GM23338 (cell line): ENCODE results near the gene SLC25A44. TPM values are rescaled to one million over a fixed set of nuclear protein-coding genes. Genes with fewer than 3 reads are reported as not detected.

Experiments
- ATAC-seq: fragments of 200-7000 bp; cut with Tn5 transposase; 3 replicates; pipeline ENCODE4 v1.9.1; 2020
- DNase-seq: peaks from one replicate; pipeline ENCODE4 v3.0.0-alpha.2; 2015; ENCODE audit warnings: low spot score
- H2AFZ ChIP-seq: fragments of 200-600 bp; sonication (generic); 2 replicates; pipeline ENCODE4 v1.8.0; 2016; ENCODE audit warnings: antibody characterized with exemption, mild to moderate bottlenecking, moderate library complexity
- H3F3A ChIP-seq: fragments of 200-600 bp; sonication (generic); replicated peaks from 2 replicates; pipeline ENCODE4 v1.8.0; 2017; ENCODE audit warnings: antibody characterized with exemption, mixed run types, low read depth
- H3K27ac ChIP-seq: fragments of 200-600 bp; sonication (generic); 2 replicates; pipeline ENCODE4 v1.6.1; 2016; ENCODE audit warnings: low read depth
- H3K27me3 ChIP-seq: fragments of 200-600 bp; sonication (generic); 2 replicates; pipeline ENCODE4 v1.8.0; 2016; ENCODE audit warnings: mild to moderate bottlenecking, mixed run types, moderate library complexity; ENCODE audit not compliant: insufficient read depth
- H3K36me3 ChIP-seq: fragments of 200-600 bp; sonication (generic); 2 replicates; pipeline ENCODE4 v1.8.0; 2016; ENCODE audit warnings: mild to moderate bottlenecking; ENCODE audit not compliant: insufficient read depth
- H3K4me1 ChIP-seq: fragments of 200-600 bp; sonication (generic); 2 replicates; pipeline ENCODE4 v1.8.0; 2016; ENCODE audit warnings: mild to moderate bottlenecking, moderate library complexity; ENCODE audit not compliant: insufficient read depth
- H3K4me2 ChIP-seq: fragments of 200-600 bp; sonication (generic); 2 replicates; pipeline ENCODE4 v1.7.1; 2017; ENCODE audit warnings: mixed run types
- H3K4me3 ChIP-seq: fragments of 200-600 bp; sonication (generic); 2 replicates; pipeline ENCODE4 v1.6.1; 2016; ENCODE audit warnings: mixed run types
- H3K79me2 ChIP-seq: fragments of 200-600 bp; sonication (generic); replicated peaks from 2 replicates; pipeline ENCODE4 v1.8.0; 2017; ENCODE audit warnings: mild to moderate bottlenecking; ENCODE audit not compliant: insufficient read depth
- H3K9me2 ChIP-seq: fragments of 200-600 bp; sonication (generic); 2 replicates; pipeline ENCODE4 v1.8.0; 2017; ENCODE audit not compliant: insufficient read depth
- H4K20me1 ChIP-seq: fragments of 200-600 bp; sonication (generic); replicated peaks from 2 replicates; pipeline ENCODE4 v1.8.0; 2017; ENCODE audit warnings: mild to moderate bottlenecking; ENCODE audit not compliant: insufficient read depth
- H3K27ac Mint-ChIP-seq: 2 replicates; pipeline ENCODE4 v1.8.0; 2020; ENCODE audit warnings: inconsistent platforms, mild to moderate bottlenecking, moderate library complexity, mixed read lengths
- H3K27me3 Mint-ChIP-seq: 3 replicates; pipeline ENCODE4 v1.8.0; 2022; ENCODE audit warnings: low read depth, mild to moderate bottlenecking, moderate library complexity, mixed read lengths, inconsistent platforms; ENCODE audit not compliant: insufficient read depth, poor library complexity
- H3K36me3 Mint-ChIP-seq: 3 replicates; pipeline ENCODE4 v1.8.0; 2021; ENCODE audit warnings: low read depth, mild to moderate bottlenecking, inconsistent platforms, moderate library complexity, mixed read lengths
- H3K4me1 Mint-ChIP-seq: 3 replicates; pipeline ENCODE4 v1.8.0; 2020; ENCODE audit warnings: mild to moderate bottlenecking, inconsistent platforms, mixed read lengths
- H3K4me3 Mint-ChIP-seq: 3 replicates; pipeline ENCODE4 v1.8.0; 2021; ENCODE audit warnings: moderate library complexity, mild to moderate bottlenecking, inconsistent platforms, mixed read lengths
- H3K9me3 Mint-ChIP-seq: 3 replicates; pipeline ENCODE4 v1.8.0; 2020; ENCODE audit warnings: moderate library complexity, mild to moderate bottlenecking, inconsistent platforms, mixed read lengths
- CREB1 ChIP-seq: fragments of 250-450 bp; sonication (Bioruptor Pico); IDR thresholded peaks from 2 replicates; pipeline ENCODE4 v1.5.0; 2020; ENCODE audit warnings: low read depth, mild to moderate bottlenecking, moderate library complexity
- JUNB ChIP-seq: IDR thresholded peaks from one replicate; pipeline ENCODE4 v1.6.1; 2016; ENCODE audit warnings: antibody characterized with exemption; ENCODE audit not compliant: unreplicated experiment
- STAT1 ChIP-seq: IDR thresholded peaks from one replicate; pipeline ENCODE4 v1.6.1; 2016; ENCODE audit warnings: antibody characterized with exemption; ENCODE audit not compliant: unreplicated experiment
- ZNF114 ChIP-seq: fragments of 250-450 bp; sonication (Bioruptor Pico); IDR thresholded peaks from 2 replicates; pipeline ENCODE4 v1.5.0; 2020; ENCODE audit warnings: mild to moderate bottlenecking, moderate library complexity
- ZNF331 ChIP-seq: fragments of 250-450 bp; sonication (Bioruptor Pico); IDR thresholded peaks from 2 replicates; pipeline ENCODE4 v1.5.0; 2020; ENCODE audit warnings: low read depth, mild to moderate bottlenecking, moderate library complexity
- polyA plus RNA-seq: library from polyadenylated mRNA; unstranded; fragments of >200 nt; fragmentation: Nextera tagmentation; extraction: Ambion mirVana; gene quantifications from 2 replicates; pipeline ENCODE4 v1.2.1, GENCODE V29; 2016
- total RNA-seq: library from RNA; depleted of rRNA; stranded (reverse); fragments of >200 nt; shearing (Covaris generic); gene quantifications from 2 replicates; pipeline ENCODE4 v1.2.3, GENCODE V29; 2014
- TF ChIP-seq, protein P1 (sequence below): IDR thresholded peaks from 2 replicates; pipeline ENCODE4 v1.6.1; 2016; ENCODE audit warnings: antibody characterized with exemption
- TF ChIP-seq, protein P2 (sequence below): fragments of 250-450 bp; sonication (Bioruptor Pico); IDR thresholded peaks from 2 replicates; pipeline ENCODE4 v1.5.0; 2020; ENCODE audit warnings: mild to moderate bottlenecking, moderate library complexity
- TF ChIP-seq, protein P3 (sequence below), 2 experiments: fragments of 200-600 bp in 1 of 2; sonication (generic) in 1 of 2; conservative IDR thresholded peaks; 2 replicates each; pipeline versions ENCODE4 v1.5.1 to v1.6.1; 2016 to 2017; ENCODE audit warnings: antibody characterized with exemption in 2 of 2, low read depth in 2 of 2, mild to moderate bottlenecking in 2 of 2, moderate library complexity in 1 of 2

SLC25A44 gene
- total and polyA plus RNA-seq, 2 experiments from 2014 or later, result 7.0 to 25.1 TPM

DNA sequence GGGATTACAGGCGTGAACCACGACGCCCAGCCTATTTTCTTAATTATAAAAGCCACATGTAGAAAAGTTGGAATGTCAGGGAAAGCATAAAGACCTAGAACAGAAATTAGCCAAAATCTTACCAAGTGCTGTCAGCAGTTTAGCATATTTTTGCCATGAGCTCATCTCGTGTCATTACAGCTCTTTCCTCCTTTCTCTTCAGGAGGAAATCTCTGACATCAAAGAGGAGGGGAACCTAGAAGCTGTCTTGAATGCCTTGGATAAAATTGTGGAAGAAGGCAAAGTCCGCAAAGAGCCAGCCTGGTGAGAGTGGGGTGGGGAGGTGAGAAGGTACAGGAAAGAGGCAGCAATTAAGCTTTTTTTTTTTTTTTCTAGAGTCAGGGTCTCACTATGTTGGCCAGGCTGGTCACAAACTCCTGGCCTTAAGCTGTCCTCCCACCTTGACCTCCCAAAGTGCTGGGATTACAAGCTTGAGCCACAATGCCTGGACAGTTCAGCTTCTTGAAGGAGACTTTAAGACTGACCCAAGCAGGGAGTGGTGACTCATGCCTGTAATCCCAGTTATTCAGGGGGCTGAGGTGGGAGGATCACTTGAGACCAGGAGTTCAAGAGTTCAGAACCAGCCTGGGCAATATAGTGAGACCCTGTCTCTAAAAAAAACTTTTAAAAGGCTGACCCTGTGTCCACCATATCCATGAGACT is 39.7 kb downstream of the SLC25A44 start:
- TF ChIP-seq CREB1, result no peak
- Mint-ChIP-seq H3K4me1 (no peaks in the 10 kb centered on the region), H3K36me3 (peaks cover 42% of the 10 kb centered on the region), H3K27me3 (peaks cover 8% of the 10 kb centered on the region), H3K4me3 (no peak overlapping the region), H3K27ac (no peak overlapping the region), H3K9me3 (no peaks in the 10 kb centered on the region)
- H3K9me2 ChIP-seq, result no peaks in the 10 kb centered on the region
- H3F3A ChIP-seq, result peaks cover 12% of the 10 kb centered on the region; the same call in 1 of the 2 replicates
- H3K4me3 ChIP-seq, result no peak overlapping the region
- no peak overlapping the region for H3K4me2 ChIP-seq
- H2AFZ ChIP-seq, result no peak overlapping the region
- H3K27me3 ChIP-seq, result no peaks in the 10 kb centered on the region
- no peak overlapping the region for H3K27ac ChIP-seq
- no peaks in the 10 kb centered on the region for H4K20me1 ChIP-seq
- ATAC-seq (no peak), DNase-seq (no peak)
- no peaks in the 10 kb centered on the region for H3K4me1 ChIP-seq
- peaks cover 12% of the 10 kb centered on the region for H3K36me3 ChIP-seq
- no peaks in the 10 kb centered on the region for H3K79me2 ChIP-seq

DNA sequence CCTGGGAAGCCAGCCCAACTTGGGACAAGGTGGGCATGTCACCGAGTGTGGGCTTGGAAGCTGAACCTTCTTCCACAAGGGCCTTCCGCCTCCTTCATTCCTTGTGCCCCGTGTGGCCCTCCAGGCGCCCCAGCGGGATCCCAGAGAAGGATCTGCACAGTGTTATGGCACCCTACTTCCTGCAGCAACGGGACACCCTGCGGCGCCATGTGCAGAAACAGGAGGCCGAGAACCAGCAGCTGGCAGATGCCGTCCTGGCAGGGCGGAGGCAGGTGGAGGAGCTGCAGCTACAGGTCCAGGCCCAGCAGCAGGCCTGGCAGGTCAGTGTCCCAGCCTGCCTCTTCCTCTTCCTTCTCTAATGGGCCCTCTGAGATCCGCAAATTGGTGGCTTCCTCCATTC is 42.3 kb downstream of the SLC25A44 start:
- Mint-ChIP-seq H3K27me3 (peaks cover 14% of the 10 kb centered on the region), H3K4me3 (no peak overlapping the region), H3K36me3 (peaks cover 50% of the 10 kb centered on the region), H3K27ac (no peak overlapping the region), H3K4me1 (no peaks in the 10 kb centered on the region), H3K9me3 (no peaks in the 10 kb centered on the region)
- Histone ChIP-seq H3K4me3 (no peak overlapping the region), H3K27ac (no peak overlapping the region), H3K4me1 (no peaks in the 10 kb centered on the region), H2AFZ (no peak overlapping the region), H3K9me2 (no peaks in the 10 kb centered on the region), H3K4me2 (no peak overlapping the region), H3K36me3 (peaks cover 12% of the 10 kb centered on the region), H3K27me3 (no peaks in the 10 kb centered on the region), H4K20me1 (no peaks in the 10 kb centered on the region), H3K79me2 (no peaks in the 10 kb centered on the region), H3F3A (0 out of 2 replicates have a peak, but pooled peaks cover 7% of the 10 kb centered on the region)
- ATAC-seq (no peak), DNase-seq (no peak)
- TF ChIP-seq STAT1, result no peak
- TF ChIP-seq, protein P1, sequence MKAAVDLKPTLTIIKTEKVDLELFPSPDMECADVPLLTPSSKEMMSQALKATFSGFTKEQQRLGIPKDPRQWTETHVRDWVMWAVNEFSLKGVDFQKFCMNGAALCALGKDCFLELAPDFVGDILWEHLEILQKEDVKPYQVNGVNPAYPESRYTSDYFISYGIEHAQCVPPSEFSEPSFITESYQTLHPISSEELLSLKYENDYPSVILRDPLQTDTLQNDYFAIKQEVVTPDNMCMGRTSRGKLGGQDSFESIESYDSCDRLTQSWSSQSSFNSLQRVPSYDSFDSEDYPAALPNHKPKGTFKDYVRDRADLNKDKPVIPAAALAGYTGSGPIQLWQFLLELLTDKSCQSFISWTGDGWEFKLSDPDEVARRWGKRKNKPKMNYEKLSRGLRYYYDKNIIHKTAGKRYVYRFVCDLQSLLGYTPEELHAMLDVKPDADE, result no peak
- TF ChIP-seq, protein P2, sequence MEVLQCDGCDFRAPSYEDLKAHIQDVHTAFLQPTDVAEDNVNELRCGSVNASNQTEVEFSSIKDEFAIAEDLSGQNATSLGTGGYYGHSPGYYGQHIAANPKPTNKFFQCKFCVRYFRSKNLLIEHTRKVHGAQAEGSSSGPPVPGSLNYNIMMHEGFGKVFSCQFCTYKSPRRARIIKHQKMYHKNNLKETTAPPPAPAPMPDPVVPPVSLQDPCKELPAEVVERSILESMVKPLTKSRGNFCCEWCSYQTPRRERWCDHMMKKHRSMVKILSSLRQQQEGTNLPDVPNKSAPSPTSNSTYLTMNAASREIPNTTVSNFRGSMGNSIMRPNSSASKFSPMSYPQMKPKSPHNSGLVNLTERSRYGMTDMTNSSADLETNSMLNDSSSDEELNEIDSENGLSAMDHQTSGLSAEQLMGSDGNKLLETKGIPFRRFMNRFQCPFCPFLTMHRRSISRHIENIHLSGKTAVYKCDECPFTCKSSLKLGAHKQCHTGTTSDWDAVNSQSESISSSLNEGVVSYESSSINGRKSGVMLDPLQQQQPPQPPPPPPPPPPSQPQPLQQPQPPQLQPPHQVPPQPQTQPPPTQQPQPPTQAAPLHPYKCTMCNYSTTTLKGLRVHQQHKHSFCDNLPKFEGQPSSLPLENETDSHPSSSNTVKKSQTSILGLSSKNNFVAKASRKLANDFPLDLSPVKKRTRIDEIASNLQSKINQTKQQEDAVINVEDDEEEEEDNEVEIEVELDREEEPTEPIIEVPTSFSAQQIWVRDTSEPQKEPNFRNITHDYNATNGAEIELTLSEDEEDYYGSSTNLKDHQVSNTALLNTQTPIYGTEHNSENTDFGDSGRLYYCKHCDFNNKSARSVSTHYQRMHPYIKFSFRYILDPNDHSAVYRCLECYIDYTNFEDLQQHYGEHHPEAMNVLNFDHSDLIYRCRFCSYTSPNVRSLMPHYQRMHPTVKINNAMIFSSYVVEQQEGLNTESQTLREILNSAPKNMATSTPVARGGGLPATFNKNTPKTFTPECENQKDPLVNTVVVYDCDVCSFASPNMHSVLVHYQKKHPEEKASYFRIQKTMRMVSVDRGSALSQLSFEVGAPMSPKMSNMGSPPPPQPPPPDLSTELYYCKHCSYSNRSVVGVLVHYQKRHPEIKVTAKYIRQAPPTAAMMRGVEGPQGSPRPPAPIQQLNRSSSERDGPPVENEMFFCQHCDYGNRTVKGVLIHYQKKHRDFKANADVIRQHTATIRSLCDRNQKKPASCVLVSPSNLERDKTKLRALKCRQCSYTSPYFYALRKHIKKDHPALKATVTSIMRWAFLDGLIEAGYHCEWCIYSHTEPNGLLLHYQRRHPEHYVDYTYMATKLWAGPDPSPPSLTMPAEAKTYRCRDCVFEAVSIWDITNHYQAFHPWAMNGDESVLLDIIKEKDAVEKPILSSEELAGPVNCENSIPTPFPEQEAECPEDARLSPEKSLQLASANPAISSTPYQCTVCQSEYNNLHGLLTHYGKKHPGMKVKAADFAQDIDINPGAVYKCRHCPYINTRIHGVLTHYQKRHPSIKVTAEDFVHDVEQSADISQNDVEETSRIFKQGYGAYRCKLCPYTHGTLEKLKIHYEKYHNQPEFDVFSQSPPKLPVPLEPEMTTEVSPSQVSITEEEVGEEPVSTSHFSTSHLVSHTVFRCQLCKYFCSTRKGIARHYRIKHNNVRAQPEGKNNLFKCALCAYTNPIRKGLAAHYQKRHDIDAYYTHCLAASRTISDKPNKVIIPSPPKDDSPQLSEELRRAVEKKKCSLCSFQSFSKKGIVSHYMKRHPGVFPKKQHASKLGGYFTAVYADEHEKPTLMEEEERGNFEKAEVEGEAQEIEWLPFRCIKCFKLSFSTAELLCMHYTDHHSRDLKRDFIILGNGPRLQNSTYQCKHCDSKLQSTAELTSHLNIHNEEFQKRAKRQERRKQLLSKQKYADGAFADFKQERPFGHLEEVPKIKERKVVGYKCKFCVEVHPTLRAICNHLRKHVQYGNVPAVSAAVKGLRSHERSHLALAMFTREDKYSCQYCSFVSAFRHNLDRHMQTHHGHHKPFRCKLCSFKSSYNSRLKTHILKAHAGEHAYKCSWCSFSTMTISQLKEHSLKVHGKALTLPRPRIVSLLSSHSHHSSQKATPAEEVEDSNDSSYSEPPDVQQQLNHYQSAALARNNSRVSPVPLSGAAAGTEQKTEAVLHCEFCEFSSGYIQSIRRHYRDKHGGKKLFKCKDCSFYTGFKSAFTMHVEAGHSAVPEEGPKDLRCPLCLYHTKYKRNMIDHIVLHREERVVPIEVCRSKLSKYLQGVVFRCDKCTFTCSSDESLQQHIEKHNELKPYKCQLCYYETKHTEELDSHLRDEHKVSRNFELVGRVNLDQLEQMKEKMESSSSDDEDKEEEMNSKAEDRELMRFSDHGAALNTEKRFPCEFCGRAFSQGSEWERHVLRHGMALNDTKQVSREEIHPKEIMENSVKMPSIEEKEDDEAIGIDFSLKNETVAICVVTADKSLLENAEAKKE (CRISPR knock-in tag), result no peak
- TF ChIP-seq ZNF114 (CRISPR knock-in tag), result no peak
- no peak for TF ChIP-seq ZNF331 (CRISPR knock-in tag)
- no peak for TF ChIP-seq JUNB
- no peak for TF ChIP-seq CREB1
- TF ChIP-seq, protein P3, sequence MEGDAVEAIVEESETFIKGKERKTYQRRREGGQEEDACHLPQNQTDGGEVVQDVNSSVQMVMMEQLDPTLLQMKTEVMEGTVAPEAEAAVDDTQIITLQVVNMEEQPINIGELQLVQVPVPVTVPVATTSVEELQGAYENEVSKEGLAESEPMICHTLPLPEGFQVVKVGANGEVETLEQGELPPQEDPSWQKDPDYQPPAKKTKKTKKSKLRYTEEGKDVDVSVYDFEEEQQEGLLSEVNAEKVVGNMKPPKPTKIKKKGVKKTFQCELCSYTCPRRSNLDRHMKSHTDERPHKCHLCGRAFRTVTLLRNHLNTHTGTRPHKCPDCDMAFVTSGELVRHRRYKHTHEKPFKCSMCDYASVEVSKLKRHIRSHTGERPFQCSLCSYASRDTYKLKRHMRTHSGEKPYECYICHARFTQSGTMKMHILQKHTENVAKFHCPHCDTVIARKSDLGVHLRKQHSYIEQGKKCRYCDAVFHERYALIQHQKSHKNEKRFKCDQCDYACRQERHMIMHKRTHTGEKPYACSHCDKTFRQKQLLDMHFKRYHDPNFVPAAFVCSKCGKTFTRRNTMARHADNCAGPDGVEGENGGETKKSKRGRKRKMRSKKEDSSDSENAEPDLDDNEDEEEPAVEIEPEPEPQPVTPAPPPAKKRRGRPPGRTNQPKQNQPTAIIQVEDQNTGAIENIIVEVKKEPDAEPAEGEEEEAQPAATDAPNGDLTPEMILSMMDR (conservative IDR thresholded peaks at IDR 0.05; ENCODE audit: low read depth in 2 of 2), result no peak
